ENCODE measurements around the gene C19orf33.

GRCh38 chr19:38352611-38353010 lies 48.6 kb downstream of the C19orf33 start:
- no peak for TF ChIP-seq EGR1 (IDR thresholded peaks at IDR 0.05; ENCODE audit: low read depth)
- TF ChIP-seq POLR2AphosphoS5 (IDR thresholded peaks at IDR 0.05; ENCODE audit: low read depth, low read length): no peak
- no peak for TF ChIP-seq POLR2A (IDR thresholded peaks at IDR 0.05; ENCODE audit: borderline replicate concordance, extremely low read depth, insufficient read depth, insufficient read length)
- TF ChIP-seq, protein P1, sequence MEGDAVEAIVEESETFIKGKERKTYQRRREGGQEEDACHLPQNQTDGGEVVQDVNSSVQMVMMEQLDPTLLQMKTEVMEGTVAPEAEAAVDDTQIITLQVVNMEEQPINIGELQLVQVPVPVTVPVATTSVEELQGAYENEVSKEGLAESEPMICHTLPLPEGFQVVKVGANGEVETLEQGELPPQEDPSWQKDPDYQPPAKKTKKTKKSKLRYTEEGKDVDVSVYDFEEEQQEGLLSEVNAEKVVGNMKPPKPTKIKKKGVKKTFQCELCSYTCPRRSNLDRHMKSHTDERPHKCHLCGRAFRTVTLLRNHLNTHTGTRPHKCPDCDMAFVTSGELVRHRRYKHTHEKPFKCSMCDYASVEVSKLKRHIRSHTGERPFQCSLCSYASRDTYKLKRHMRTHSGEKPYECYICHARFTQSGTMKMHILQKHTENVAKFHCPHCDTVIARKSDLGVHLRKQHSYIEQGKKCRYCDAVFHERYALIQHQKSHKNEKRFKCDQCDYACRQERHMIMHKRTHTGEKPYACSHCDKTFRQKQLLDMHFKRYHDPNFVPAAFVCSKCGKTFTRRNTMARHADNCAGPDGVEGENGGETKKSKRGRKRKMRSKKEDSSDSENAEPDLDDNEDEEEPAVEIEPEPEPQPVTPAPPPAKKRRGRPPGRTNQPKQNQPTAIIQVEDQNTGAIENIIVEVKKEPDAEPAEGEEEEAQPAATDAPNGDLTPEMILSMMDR (IDR thresholded peaks at IDR 0.05 in 2 of 3, conservative IDR thresholded peaks at IDR 0.05 in 1 of 3; ENCODE audit: borderline replicate concordance in 1 of 3, insufficient read depth in 1 of 3, low read depth in 2 of 3, low read length in 2 of 3): no peak
